GM06990 (cell line): Measurements from ENCODE around the gene TCOF1.

Experiments
- DNase-seq: peaks from one replicate; pipeline ENCODE4 v3.0.0-alpha.2; 2011; ENCODE audit not compliant: insufficient read length; ENCODE audit errors: extremely low read depth
- H3K27me3 ChIP-seq: replicated peaks from 2 replicates; pipeline ENCODE4 v1.6.0; 2011; ENCODE audit warnings: low read length; ENCODE audit not compliant: control insufficient read depth, insufficient read depth
- H3K36me3 ChIP-seq: 2 replicates; pipeline ENCODE4 v1.5.1; 2011; ENCODE audit warnings: low read length; ENCODE audit not compliant: control insufficient read depth, insufficient read depth
- H3K4me3 ChIP-seq: replicated peaks from 2 replicates; pipeline ENCODE4 v1.5.1; 2011; ENCODE audit warnings: low read depth, mild to moderate bottlenecking, control low read depth, low read length
- CTCF ChIP-seq: IDR thresholded peaks from 2 replicates; pipeline ENCODE4 v1.5.1; 2011; ENCODE audit warnings: low read length, control low read depth, mild to moderate bottlenecking, inconsistent platforms; ENCODE audit not compliant: insufficient read depth, poor library complexity, severe bottlenecking

Gene TCOF1

DNA sequence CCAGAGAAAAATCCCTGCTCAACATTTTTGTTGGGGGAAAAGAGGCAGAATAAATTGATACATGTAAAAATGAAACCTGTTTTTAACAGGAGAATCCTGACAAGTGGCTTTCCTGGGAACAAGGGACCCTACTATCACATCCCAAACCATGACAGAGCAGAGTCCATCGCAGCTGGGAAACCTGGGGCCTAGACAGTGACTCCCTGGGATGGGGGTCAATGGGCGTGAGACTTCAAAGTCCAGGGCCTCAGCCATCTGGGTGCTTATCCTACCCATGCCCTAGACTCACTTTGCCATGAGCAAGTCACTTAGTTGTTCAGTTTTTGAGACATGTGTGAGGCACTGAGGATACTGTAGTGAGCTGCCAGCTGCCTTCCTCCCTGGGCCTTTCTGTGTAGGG lies 5.7 kb downstream of the TCOF1 start:
- DNase-seq: no peak
- no peak overlapping the region for H3K4me3 ChIP-seq
- peaks cover 23% of the 10 kb centered on the region for H3K36me3 ChIP-seq
- no peak for TF ChIP-seq CTCF
- H3K27me3 ChIP-seq: no peaks in the 10 kb centered on the region

- peaks cover 31% of the 10 kb centered on the region for H3K36me3 ChIP-seq
- H3K4me3 ChIP-seq: no peak overlapping the region
- no peak for TF ChIP-seq CTCF
- H3K27me3 ChIP-seq: no peaks in the 10 kb centered on the region
- no peak for DNase-seq
Observed at GRCh38 chr5:150364004-150364403, 6.5 kb downstream of the TCOF1 start.

DNA sequence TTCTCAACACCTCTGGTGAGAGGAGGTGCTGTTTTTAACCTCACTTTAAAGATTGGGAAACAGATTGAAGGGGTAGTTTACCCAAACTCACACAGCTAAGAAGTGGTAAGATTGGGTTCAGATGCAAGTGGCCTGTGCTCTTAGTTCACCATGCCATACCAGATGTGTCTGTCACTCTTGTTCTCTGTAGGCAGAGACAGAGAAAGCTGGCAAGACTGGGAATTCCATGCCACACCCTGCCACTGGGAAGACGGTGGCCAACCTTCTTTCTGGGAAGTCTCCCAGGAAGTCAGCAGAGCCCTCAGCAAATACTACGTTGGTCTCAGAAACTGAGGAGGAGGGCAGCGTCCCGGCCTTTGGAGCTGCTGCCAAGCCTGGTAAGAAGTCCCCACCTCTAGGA lies 11.0 kb downstream of the TCOF1 start:
- Histone ChIP-seq H3K4me3 (no peak overlapping the region), H3K27me3 (no peaks in the 10 kb centered on the region), H3K36me3 (peaks cover 48% of the 10 kb centered on the region)
- DNase-seq: no peak
- no peak for TF ChIP-seq CTCF

DNA sequence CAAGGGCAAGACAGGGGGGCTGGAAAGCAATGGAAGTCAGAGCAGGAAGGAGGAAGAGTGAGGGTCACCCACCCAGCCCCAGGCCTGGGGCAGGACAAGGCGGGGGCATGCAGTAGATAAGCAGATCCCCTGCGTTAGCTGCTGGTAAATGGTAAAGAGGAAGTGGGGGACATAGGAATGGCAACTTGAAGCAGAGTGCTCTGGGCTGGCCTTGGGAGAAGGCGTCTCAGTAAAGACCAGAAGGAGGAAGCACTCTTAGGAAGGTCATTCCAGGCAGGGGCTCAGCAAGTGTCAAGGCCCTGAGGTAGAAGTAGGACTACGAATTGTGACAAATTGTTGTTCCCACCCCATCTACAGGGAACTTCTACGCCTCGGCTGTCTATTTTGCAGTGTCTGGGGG lies 15.1 kb downstream of the TCOF1 start:
- Histone ChIP-seq H3K27me3 (no peaks in the 10 kb centered on the region), H3K36me3 (peaks cover 71% of the 10 kb centered on the region), H3K4me3 (no peak overlapping the region)
- no peak for DNase-seq
- TF ChIP-seq CTCF: no peak

DNA sequence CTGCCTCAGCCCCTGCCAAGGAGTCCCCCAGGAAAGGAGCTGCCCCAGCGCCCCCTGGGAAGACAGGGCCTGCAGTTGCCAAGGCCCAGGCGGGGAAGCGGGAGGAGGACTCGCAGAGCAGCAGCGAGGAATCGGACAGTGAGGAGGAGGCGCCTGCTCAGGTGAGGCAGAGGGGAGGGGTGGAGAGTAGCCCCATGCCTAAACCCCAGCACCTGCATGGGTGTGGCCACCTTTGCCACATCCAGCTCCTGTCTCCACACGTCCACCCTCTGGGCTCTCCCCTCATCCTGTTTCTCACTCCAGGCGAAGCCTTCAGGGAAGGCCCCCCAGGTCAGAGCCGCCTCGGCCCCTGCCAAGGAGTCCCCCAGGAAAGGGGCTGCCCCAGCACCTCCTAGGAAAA lies 17.2 kb downstream of the TCOF1 start:
- H3K27me3 ChIP-seq: no peaks in the 10 kb centered on the region
- TF ChIP-seq CTCF: no peak
- H3K4me3 ChIP-seq: no peak overlapping the region
- no peak for DNase-seq
- peaks cover 68% of the 10 kb centered on the region for H3K36me3 ChIP-seq
